Calu3 (cell line): ENCODE data around the gene UFSP2. TPM values are rescaled to one million over a fixed set of nuclear protein-coding genes. Genes with fewer than 3 reads are reported as not detected.

Experiments used
- BruUV-seq: library from RNA; stranded (reverse); fragments of 400-500 nt; replicated peaks from 2 replicates; lab custom pipeline; 2021; lab: Mats Ljungman, UMichigan
- CTCF ChIA-PET: fragments of 300-600 bp; sonication (Branson Sonifier 250); formaldehyde crosslinking; loops from one replicate; lab custom pipeline; 2022; ENCODE audit warnings: antibody characterized with exemption; lab: Charles Lee
- DNase-seq: peaks from one replicate; pipeline ENCODE4 v3.0.0; 2022
- H3K27ac Mint-ChIP-seq: one replicate; pipeline ENCODE4 v1.8.0; 2022; ENCODE audit warnings: mixed read lengths; ENCODE audit not compliant: unreplicated experiment
- H3K27me3 Mint-ChIP-seq: one replicate; pipeline ENCODE4 v1.8.0; 2022; ENCODE audit warnings: mixed read lengths; ENCODE audit not compliant: unreplicated experiment
- H3K36me3 Mint-ChIP-seq: one replicate; pipeline ENCODE4 v1.8.0; 2022; ENCODE audit warnings: mild to moderate bottlenecking, moderate library complexity, mixed read lengths; ENCODE audit not compliant: insufficient read depth, unreplicated experiment
- H3K4me1 Mint-ChIP-seq: one replicate; pipeline ENCODE4 v1.8.0; 2022; ENCODE audit warnings: mild to moderate bottlenecking, low read depth, mixed read lengths; ENCODE audit not compliant: unreplicated experiment
- H3K4me3 Mint-ChIP-seq: one replicate; pipeline ENCODE4 v1.8.0; 2022; ENCODE audit warnings: mild to moderate bottlenecking, low read depth, moderate library complexity, mixed read lengths; ENCODE audit not compliant: unreplicated experiment
- H3K9me3 Mint-ChIP-seq: one replicate; pipeline ENCODE4 v1.8.0; 2022; ENCODE audit warnings: low read depth, mixed read lengths; ENCODE audit not compliant: unreplicated experiment
- CTCF ChIP-seq: fragments of 200-600 bp; IDR thresholded peaks from one replicate; pipeline ENCODE4 v1.8.0; 2022; ENCODE audit warnings: antibody characterized with exemption; ENCODE audit not compliant: unreplicated experiment
- intact Hi-C: fragments of 100-400 bp; cut with micrococcal nuclease; formaldehyde crosslinking; loops from one replicate; pipeline ENCODE4 v1.10.0; 2022; ENCODE audit not compliant: unreplicated experiment
- total RNA-seq: library from RNA; stranded (reverse); gene quantifications from 2 replicates; pipeline ENCODE4 v1.2.3, GENCODE V29; 2022

Gene UFSP2
- total RNA-seq, 1 experiment from 2014 or later: 14.8 TPM

GRCh38 chr4:185357211-185357610 lies 68.6 kb downstream of the UFSP2 start:
- Mint-ChIP-seq H3K4me3 (no peak overlapping the region), H3K27ac (no peak overlapping the region), H3K4me1 (no peaks in the 10 kb centered on the region), H3K9me3 (no peaks in the 10 kb centered on the region), H3K36me3 (peaks cover 5% of the 10 kb centered on the region), H3K27me3 (no peaks in the 10 kb centered on the region)
- CTCF ChIA-PET: no interaction called here
- TF ChIP-seq CTCF: no peak
- DNase-seq: no peak
- BruUV-seq: no TSS peak
- intact Hi-C loops: no loop called here

- no TSS peak for BruUV-seq
- DNase-seq: no peak
- Mint-ChIP-seq H3K9me3 (no peaks in the 10 kb centered on the region), H3K4me3 (no peak overlapping the region), H3K27ac (no peak overlapping the region), H3K27me3 (no peaks in the 10 kb centered on the region), H3K4me1 (no peaks in the 10 kb centered on the region), H3K36me3 (peaks cover 11% of the 10 kb centered on the region)
- intact Hi-C loops: no loop called here
- no peak for TF ChIP-seq CTCF
- CTCF ChIA-PET: no interaction called here
Observed at GRCh38 chr4:185352741-185353140, 73.0 kb downstream of the UFSP2 start.

- Mint-ChIP-seq H3K9me3 (no peaks in the 10 kb centered on the region), H3K27me3 (no peaks in the 10 kb centered on the region), H3K4me3 (no peak overlapping the region), H3K36me3 (peaks cover 14% of the 10 kb centered on the region), H3K27ac (no peak overlapping the region), H3K4me1 (no peaks in the 10 kb centered on the region)
- CTCF ChIA-PET: no interaction called here
- TF ChIP-seq CTCF: no peak
- intact Hi-C loops: no loop called here
- DNase-seq: no peak
- no TSS peak for BruUV-seq
Observed at GRCh38 chr4:185352202-185352601, 73.6 kb downstream of the UFSP2 start.

- Mint-ChIP-seq H3K4me1 (no peaks in the 10 kb centered on the region), H3K4me3 (no peak overlapping the region), H3K36me3 (peaks cover 14% of the 10 kb centered on the region), H3K9me3 (no peaks in the 10 kb centered on the region), H3K27ac (no peak overlapping the region), H3K27me3 (no peaks in the 10 kb centered on the region)
- CTCF ChIA-PET: no interaction called here
- DNase-seq: no peak
- intact Hi-C loops: no loop called here
- BruUV-seq: no TSS peak
- no peak for TF ChIP-seq CTCF
Observed at GRCh38 chr4:185351691-185352090, 74.1 kb downstream of the UFSP2 start.

Other genes with a start within 250 kb of the UFSP2 start
- 36.9 and 38.4 TPM in 2 replicates for gene CFAP97, start 222.0 kb downstream of the UFSP2 start, total RNA-seq
- 15.9 and 16.1 TPM in 2 replicates for gene SNX25, start 216.4 kb downstream of the UFSP2 start, total RNA-seq
- 0.47 and 0.49 TPM in 2 replicates for gene LRP2BP, start 30.0 kb downstream of the UFSP2 start, total RNA-seq
- 3.6 and 4.4 TPM in 2 replicates for gene ANKRD37, start 29.1 kb downstream of the UFSP2 start, total RNA-seq
- not detected in 2 replicates for gene CCDC110, start 45.8 kb upstream of the UFSP2 start, total RNA-seq
- gene PDLIM3, start 109.5 kb upstream of the UFSP2 start, total RNA-seq: 0.50 and 0.51 TPM in 2 replicates